GM18951 (cell line): ENCODE data around the gene PRSS33.

ENCODE experiments used
- POLR2A ChIP-seq: IDR thresholded peaks from 4 replicates; pipeline ENCODE4 v1.6.1; 2011; ENCODE audit warnings: mild to moderate bottlenecking; ENCODE audit not compliant: insufficient read length, insufficient read depth; ENCODE audit errors: extremely low read depth
- in situ Hi-C: fragments of 300-500 bp; cut with MboI; formaldehyde crosslinking; loops from one replicate; pipeline ENCODE4 v1.12.0; 2022; ENCODE audit warnings: low sequenced_read_pairs, mixed read lengths, inconsistent platforms; ENCODE audit not compliant: unreplicated experiment

PRSS33 gene

GRCh38 chr16:2736476-2737237 lies 50.7 kb downstream of the PRSS33 start:
- no peak for TF ChIP-seq POLR2A
- in situ Hi-C loops: no loop called here

- TF ChIP-seq POLR2A: no peak
- in situ Hi-C loops: no loop called here
Observed at GRCh38 chr16:2734844-2735515, 52.4 kb downstream of the PRSS33 start.
